ENCODE data around the gene SLC6A6.
"Not testable (repeated sequence)": the region's sequence is repeated elsewhere in the genome, so short reads cannot be mapped to it uniquely, and the experiment has no call there.

Gene SLC6A6

DNA sequence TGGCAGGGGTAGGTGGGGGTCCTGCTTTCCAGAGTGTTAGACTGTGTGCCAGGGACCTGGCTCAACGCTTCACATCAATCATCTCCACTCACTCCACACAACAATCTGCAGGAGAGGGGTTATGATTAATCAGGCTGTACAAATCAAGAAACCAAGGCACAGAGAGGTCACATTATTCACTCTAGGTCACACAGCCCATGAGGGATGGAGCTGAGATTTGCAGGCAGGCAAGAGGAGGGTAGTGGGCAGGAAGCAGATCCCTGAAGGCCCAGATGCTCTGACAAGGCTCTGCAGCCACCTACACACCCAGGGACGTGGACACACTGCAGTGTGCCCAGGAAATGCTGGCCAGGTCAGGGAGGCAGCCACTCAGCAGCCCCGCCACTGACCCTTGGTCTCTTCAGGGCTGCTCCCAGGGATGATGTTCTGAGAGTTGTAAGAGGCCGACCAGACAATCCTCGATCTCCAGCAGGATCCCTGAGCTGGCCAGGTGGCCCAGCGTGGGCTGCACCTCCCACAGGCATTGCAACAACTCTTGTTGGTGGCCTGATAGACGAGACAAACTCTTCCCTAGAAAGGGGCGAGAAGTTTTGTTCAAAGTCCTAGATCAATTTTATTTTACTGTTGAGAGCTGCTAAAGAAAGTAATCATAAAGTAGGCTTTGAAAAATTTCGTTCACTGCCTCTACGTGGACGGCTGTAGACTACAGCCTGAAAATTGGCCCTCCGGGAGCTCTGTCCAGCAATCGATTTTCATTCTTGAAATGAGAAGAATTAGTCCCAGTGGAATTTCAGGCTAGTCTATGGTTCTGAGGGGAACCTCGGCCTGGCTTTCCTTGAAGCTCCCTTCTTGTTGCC lies 4.2 kb upstream of the SLC6A6 start:
- no peak for DNase-seq (ENCODE audit: low read depth, low spot score)

DNA sequence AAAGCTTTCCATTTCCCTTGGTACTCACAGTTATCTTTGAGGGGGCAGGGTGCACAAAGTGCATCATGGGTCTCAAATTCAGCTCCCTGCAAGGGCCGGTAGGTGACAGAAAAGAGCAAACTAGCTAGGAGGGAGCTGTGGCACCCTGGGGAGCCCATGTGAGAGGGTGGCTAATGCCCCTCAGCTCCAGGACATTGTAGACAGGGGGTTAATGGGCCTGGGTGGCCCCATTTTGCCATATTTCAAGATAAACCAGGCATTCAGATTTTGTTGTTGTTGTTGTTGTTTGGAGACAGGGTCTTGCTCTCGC lies 3.7 kb upstream of the SLC6A6 start:
- no peak for DNase-seq (ENCODE audit: low read depth, low spot score)

DNA sequence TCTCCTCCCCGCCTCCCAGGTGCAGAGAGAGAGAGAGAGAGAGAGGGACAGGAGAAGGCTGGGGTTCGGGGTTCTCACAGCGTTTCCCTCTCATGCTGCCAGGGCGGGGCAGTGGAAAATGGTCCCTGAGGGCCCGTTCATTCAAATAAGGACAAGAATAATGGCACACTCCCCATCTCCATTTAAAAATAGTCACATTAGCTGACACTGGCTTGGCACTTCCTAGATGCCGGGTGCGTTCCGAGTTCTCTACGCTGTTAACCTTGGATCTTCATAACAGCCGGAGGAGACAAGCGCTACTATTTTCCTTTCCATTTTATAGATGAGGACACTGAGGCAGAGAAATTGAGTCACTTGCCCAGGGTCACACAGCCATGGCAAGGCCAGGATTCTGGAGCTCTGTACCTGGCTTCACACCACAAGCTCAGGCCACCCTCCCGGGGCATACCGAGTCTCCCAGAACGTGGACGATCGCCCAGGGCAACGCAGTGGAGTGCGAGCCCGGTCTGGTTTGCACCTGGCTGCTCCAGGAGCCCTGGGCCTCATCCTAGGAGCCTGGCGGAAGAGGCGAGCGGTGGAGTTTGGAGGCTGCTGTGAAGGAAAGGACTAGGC lies 608 bp upstream of the SLC6A6 start:
- no peak for DNase-seq (ENCODE audit: low read depth, low spot score)

DNA sequence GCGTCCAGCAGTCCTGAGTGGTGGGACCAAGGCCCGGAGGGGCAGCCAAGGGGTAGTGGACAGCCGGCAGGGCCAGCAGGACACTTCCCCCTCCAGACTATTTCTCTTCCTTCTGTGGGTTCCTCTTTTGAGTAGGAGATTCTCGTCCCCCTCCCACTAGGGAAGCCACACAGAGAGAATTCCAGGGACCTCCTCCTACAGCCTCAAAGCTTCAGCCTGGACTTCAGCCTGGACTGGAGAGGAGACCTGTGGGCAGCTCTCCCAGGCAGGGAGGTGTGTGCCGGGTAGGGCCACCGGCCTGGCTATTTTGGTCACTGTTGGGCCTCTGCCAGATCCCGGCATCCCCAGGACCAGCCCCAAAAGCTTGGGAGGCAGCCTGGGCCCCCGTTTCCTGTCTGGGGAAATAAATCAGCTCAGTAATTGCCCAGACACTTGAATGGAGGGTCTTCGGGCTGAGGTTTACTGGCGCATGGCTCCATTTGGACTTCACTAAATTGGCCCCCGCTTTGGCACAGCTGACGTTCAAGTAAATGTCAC lies 1.3 kb downstream of the SLC6A6 start:
- DNase-seq (ENCODE audit: low read depth, low spot score), result no peak

DNA sequence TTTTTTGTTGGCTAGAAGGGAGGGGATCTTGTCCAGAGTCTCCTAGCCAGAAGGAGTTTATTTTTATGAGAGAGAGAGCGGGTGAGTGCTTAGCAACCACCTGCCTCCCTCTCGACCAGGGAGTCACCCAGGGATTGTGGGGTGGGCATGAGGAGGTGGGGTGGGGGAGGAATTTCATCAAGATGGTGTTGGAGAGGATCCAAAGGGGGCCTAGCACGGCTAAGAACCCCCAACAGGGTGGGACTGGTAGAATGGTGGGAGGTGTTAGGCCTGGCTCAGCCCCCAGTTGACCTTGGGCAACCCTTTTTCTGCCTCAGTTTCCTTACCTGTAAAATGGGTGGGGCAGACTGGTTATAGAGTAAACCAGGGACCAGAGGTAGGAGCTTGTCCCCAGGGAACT lies 1.8 kb downstream of the SLC6A6 start:
- no peak for DNase-seq (ENCODE audit: low read depth, low spot score)

DNA sequence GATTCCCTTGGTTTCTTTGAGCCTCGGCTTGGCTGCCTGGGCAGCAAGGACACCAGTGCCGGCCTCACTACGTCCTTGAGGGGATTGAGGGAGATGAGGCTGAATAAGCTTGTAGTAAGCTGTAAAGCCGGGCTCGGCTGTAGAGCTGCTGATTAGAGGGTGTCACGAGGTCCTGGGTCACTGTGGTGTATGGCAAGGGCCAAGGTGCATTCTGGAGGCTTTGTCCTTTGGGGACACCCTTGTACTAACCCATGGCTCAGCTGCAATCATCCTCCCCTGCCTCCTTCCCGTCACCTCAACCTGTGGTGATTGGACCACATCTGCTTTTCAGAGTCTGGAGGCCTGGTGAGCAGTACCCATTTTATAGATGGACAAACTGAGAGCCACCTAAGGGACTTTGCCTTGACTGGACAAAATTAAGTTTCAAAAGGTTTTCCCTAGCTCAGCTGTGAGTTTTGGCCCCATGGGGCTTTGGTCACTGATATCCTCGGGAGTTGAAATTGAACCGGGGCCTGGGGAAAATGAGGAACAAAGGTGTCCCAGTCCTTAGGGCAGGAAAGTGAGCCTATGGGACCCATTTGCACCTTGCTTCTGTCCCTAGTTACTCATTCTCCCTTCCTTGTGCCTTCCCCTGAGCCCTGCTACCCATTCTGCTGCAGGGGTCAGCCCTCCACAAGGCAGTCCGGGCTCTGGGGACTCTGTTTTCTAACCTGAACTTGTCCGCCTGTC lies 2.4 kb downstream of the SLC6A6 start:
- DNase-seq (ENCODE audit: low read depth, low spot score), result no peak

DNA sequence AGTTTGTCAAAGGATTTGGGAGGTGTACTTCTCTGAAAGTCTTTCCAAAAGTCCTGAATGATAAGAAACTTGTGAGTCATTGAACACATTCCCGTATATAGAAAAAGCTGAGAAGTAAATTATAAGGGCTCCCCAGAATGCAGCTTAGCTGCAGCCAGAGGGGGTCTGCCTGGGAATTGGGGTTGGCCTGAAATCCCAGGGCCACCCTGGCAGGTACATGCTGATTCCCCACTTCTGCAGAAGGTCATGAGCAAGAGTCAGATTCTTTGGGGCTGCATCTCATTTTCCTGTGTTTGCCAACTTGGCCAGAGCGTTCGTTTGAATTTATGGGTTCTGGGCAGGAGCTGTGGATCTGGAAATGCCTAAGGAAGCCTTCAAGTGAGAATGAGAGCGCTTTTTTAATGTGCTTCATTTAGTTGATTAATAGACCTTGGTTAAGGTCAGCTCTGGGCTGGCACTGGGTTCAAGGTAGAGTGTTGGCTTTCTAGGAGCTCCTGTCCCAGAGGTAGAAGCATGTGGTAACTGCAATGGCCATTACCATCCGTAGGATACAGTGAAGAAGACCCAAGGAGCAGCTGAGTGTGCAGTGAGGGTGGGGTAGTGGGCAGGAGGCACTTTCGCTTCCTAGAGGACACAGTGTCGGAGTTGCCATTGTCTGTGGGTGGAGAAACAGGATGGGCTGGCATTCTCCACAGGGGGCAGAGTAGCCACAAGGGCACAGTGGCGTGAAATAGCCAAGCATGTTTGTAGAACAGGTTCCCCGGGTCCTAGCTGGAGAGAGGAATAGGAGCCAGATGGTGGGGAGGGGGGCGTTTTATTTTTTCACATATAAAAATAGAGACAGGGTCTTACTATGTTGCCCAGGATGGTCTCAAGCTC lies 3.2 kb downstream of the SLC6A6 start:
- no peak for DNase-seq (ENCODE audit: low read depth, low spot score)

DNA sequence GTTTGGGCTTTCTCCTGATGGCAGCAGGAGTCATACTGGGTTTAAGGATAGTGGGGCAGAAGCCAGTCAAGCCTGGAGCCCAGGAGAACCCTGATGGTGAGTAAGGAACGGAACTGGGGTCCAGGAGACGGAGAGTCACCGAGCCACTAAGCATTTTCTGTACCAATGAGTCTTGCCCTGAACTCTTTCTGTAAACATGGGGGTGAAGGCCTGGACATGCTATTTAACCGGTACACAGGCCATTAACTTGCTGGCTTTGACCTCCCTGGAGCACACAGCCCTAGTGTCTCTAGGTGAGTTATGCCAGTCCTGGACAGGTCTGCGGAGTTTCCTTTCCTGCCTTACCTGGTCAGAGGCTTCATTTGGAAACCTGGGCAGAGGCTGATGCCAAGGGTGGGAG lies 3.9 kb downstream of the SLC6A6 start:
- no peak for DNase-seq (ENCODE audit: low read depth, low spot score)

DNA sequence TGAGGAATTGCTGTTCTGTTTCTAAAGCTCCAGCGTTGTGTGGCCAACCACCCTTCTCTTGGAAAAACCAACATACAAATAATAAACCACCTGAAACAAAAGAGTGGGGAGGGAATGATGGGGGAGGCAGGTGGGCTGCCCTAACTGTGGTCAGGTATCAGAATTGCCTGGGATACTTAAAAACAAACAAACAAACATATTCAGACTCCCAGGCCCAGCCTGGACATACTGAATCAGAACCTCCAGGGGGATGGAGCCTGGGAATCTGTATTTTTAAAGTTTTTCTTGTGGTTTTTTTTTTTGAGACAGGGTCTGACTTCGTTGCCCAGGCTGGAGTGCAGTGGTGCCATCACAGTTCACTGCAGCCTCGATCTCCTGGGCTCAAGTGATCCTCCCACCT lies 4.4 kb downstream of the SLC6A6 start:
- no peak for DNase-seq (ENCODE audit: low read depth, low spot score)

DNA sequence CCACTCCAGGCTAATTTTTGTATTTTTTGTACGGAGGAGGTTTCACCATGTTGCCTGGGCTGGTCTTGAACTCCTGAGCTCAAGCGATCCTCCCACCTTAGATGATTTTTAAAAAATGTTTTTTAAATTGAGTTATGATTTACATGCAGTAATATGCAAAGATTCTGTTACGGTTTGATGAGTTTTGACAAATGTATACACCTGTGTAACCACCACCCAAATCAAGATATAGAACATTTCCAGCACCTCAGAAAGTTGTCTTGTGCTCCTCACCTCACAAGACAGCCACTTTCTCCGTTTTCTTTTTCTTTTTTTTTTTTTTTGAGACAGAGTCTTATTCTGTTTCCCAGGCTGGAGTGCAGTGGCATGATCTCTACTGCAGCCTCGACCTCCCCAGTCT lies 4.8 kb downstream of the SLC6A6 start:
- DNase-seq (ENCODE audit: low read depth, low spot score), result no peak

DNA sequence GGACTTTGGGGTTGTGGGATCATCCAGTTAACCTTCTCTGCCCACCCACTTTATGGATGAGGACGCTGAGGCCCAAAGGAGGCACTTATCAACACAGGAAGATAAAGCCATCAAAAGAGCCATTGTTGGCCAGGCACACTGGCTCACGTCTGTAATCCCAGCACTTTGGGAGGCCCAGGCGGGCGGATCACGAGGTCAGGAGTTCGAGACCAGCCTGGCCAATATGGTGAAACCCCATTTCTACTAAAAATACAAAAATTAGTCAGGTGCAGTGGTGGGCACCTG lies 7.3 kb downstream of the SLC6A6 start:
- DNase-seq (ENCODE audit: low read depth, low spot score), result not testable (repeated sequence)

DNA sequence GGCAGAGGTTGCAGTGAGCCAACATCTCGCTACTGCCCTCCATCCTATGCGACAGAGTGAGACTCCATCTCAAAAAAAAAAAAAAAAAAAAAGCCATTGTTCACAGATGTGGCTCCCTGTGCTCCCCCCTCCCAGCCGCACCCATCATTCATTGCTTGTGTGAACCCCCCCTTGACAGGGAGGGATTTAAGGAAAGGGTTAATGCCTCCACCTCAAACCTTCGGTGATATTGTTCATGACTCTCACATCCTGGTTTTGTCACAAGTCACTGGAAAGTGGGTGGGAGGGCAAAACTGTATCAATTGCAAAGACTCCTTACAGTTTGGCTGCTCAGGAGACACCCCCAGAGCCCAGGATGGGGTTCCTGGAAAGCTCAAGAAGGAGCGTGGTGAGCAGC lies 7.7 kb downstream of the SLC6A6 start:
- no peak for DNase-seq (ENCODE audit: low read depth, low spot score)

DNA sequence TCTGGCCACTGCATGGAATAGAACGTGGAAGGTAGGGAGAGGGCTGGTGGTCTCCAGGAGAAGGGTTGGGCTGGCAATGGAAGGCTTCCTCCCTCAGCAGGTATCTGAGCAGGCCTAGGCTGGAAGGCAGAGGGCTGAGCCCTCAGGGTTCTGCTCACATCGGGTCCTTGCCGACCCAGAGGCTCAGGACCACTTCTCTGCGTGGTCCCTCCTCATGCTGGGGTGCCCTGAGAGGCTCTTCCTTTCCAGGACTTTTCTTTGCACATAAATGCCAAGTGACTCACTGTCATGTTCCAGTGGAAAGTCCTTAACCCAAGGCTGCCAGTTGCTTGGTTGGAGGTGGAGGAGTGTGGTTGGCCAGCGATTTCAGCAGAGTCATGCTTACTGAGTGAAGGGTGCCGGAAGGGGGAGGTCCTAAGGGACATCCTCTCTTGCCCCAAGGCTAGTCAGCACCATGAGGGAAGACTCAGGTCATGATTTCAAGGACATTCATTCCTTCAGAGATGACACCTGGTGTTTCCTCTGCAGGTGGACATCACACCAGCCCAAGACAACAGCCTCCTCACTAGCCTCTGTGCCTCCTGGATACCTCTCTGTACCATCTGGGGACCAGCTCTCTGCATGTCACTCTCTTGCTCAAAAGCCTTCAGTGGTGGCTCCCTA lies 8.2 kb downstream of the SLC6A6 start:
- DNase-seq (ENCODE audit: low read depth, low spot score), result peak; percentile 55

DNA sequence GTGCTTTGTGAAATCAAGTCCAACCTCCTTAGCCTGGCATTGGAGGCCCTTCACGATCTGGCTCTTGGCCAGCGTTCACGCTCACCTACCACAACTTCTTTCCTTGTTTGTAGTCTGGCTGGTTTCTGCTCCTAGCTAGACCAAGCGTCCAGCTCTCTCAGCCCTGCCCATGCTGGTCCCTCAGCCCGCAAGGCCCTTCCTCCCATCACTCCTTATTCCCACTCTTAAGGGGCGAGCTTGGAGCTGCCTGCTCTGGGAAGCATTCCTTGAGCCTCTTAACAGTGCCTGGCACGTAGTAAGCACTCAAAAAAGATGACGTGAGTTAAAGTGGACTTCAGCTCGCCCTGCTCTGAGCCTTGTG lies 8.7 kb downstream of the SLC6A6 start:
- no peak for DNase-seq (ENCODE audit: low read depth, low spot score)

DNA sequence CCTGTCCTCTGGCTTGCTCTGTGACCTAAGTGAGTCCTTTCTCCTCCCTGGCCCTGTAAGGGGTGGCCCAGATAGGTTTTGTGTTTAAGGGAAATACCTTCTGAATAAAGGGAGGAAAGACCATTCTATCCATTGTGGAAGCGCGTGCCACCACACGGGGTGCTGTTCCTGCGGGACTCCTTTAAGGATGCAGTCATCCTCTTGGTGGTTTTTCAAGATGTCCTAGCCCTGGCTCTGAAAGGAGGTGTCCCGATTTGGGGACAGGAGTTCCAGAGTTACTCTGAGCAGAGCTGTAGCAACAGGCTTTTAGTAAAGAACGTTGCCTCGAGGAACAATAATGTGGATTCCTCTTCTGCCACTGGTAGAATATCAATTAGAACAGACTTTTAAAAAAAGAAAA lies 9.6 kb downstream of the SLC6A6 start:
- DNase-seq (ENCODE audit: low read depth, low spot score), result peak; percentile 45

DNA sequence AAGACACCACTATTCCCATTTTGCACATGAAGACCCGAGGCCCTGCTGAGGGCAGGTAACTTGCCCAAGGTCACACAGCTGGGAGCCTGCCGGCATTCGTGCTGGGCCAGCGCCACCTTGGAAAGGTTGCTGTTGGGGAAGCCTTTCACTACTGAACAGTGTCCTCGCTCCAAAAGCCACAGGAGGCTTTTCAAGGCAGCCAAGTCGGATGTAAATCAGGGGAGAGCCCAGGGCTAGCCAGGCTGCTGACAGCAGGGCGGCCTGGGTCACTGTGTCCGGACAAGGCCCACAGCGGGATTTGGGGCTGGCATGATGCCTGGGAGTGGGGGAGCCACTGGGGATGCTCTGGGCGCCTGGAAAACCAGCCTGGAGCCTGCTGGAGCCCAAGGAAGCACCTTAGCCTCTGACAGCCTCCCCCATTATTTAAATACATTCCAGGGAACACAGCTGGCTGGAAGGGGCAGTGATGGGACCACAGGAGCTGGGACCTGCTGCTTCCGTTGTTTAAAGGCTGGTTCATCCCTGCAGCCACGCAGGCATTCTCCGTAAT lies 10.5 kb downstream of the SLC6A6 start:
- peak; percentile 76 for DNase-seq (ENCODE audit: low read depth, low spot score)

DNA sequence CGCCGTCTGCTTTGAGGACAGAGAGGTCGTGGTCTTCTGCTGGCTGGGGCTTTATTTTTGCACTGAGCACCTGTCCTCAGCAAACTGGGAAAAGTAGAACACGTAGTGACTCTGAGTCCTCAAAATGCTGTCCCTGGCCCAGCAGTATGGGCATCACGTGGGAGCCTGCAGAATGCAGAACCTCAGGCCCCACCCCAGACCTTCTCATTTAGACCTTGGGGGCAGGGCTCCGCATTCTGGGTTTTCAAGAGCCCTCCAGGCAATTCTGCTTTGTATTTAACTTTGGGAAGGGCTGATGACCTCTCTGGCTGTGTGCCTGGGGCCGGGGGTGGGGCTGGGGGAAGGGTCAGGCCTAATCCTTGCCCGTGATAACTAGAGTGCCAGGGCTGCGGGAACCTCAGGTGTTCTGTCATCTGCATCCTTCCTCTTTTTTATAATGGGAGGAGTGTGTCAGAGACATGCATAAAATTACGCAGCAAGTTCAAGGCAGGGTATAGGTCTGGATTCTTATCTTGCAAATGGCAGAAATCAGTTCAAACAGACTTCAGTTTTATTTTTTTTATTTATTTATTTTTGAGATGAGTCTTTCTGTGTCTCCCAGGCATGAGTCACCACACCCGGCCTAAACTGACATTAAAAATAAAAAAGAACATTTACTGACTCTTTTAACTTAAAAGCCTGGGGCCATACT lies 11.1 kb downstream of the SLC6A6 start:
- peak; percentile 83 for DNase-seq (ENCODE audit: low read depth, low spot score)

DNA sequence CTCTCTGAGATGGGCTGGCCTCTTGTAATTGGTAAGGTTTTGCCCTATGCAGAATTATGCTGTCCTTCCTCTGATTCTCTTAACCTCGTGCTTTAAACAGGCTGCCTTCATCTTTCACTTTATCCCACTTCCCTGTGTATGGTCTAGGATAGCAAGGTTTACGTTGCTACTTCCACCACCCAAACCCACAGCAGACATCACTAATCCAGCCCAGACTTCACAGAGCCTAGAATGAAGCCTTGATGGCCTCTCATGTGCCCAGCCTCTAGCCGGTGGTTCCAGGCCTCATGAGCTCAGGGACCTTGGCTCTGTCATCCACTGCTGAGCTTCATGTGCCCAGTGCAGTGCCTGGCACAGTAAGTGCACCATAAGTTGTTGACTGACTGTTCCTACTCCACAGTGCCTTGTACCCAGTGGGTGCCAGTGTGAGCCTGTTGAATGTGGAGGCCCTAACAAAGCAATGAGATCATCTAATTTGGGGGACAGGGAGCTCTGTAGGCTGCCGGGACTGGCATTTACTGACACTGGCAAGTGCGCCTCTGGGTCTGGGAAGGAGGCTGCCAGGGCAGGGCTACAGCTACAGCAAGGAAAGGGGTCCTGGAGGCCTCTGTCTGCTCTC lies 12.5 kb downstream of the SLC6A6 start:
- no peak for DNase-seq (ENCODE audit: low read depth, low spot score)

DNA sequence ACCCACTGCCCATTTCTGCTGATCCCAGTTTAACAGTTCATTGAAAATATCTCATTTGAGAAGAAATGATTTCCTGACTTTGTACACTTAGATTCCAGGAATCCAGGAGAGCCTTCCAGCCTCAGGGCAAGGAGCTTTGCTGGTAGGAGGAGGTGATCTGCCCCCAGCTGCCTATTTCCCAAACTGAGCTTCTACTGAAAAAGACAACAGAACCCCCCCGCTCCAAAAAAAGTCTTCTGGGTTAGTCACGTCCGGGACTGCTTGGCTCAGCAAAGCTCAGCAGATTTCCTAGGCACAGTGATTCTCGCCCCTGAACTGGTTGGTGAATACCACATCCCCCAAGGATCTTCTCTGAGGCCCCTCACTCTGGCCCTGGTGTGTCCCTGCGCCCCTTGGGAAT lies 13.1 kb downstream of the SLC6A6 start:
- DNase-seq (ENCODE audit: low read depth, low spot score), result peak; percentile 38

DNA sequence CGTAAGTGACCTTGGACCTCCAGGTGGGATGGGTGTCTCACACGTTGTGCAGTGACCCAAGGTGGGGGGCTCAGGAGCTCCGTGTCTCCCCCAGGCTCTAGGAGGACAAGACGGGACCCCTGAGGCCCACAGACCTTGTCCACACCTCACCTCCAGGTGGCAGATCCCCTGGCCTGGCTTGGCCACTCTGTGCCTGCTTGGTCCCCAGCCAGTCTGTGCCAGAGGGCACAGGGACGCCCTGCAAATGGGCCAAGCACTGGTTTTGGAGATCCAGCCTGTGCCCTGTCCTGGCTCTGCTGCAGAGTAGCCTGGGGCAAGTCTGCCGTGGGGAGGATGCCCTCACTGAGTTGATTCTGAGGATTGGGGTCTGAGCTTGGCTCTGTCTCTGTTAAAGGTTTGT lies 14.0 kb downstream of the SLC6A6 start:
- no peak for DNase-seq (ENCODE audit: low read depth, low spot score)
